ENCODE measurements around the gene TMEM143.

DNA sequence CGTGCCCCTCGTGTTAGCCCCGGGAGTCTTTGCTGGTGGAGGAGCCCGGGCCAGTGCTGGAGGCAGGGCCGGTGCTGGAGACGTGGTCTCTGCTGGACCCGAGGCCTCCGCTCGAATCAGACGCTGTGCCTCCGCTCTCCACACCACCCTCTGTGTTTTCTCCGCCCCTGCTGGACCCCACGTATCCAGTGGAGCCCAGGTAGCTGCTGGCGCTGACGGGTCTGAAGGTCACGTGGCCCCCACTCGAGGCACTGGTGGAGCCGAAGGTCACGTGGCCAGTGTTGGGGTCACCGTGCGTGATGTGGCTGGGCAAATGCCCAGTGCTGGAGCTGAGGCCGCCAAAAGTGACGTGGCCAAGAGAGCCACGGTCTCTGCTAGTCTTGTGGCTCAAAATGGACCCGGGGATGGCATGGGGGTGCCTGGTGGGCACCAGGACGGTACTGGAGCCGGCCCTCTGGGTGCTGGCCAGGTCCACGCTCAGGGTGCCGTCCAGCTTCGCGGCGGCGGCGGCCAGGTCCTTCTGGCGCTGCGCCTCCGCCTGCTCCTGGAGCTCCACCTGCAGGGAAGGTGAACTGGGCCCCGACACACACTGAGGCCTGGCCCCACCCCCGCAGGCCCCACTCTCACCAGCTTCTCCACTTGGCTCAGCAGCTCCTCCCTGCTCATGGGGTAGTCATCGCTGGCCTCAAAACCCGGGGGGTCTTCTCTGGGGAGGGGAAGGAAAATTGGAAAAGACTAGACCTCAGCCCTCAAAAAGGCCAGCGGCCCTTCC lies 66.6 kb downstream of the TMEM143 start:
- TF ChIP-seq, protein P1, sequence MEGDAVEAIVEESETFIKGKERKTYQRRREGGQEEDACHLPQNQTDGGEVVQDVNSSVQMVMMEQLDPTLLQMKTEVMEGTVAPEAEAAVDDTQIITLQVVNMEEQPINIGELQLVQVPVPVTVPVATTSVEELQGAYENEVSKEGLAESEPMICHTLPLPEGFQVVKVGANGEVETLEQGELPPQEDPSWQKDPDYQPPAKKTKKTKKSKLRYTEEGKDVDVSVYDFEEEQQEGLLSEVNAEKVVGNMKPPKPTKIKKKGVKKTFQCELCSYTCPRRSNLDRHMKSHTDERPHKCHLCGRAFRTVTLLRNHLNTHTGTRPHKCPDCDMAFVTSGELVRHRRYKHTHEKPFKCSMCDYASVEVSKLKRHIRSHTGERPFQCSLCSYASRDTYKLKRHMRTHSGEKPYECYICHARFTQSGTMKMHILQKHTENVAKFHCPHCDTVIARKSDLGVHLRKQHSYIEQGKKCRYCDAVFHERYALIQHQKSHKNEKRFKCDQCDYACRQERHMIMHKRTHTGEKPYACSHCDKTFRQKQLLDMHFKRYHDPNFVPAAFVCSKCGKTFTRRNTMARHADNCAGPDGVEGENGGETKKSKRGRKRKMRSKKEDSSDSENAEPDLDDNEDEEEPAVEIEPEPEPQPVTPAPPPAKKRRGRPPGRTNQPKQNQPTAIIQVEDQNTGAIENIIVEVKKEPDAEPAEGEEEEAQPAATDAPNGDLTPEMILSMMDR (IDR thresholded peaks at IDR 0.05): no peak
- TF ChIP-seq POLR2A (IDR thresholded peaks at IDR 0.05): no peak

Measured in body of pancreas (tissue), 4 donors.